SK-N-SH (cell line): ENCODE data around the gene MOCS2.

Source experiments
- CTCF ChIP-seq: fragments of 200-600 bp; sonication (generic); IDR thresholded peaks from 2 replicates; pipeline ENCODE4 v1.6.1; 2017; ENCODE audit warnings: antibody characterized with exemption, mild to moderate bottlenecking, moderate library complexity
- EP300 ChIP-seq, 2 experiments: IDR thresholded peaks; 2 replicates each; pipeline versions ENCODE4 v1.4.0 to v1.6.1; 2012; ENCODE audit warnings: borderline replicate concordance in 1 of 2, low read depth in 1 of 2, low read length in 1 of 2
- NFIC ChIP-seq: IDR thresholded peaks from 2 replicates; pipeline ENCODE4 v1.4.0; 2012; ENCODE audit warnings: borderline replicate concordance
- RAD21 ChIP-seq: IDR thresholded peaks from 2 replicates; pipeline ENCODE4 v1.6.1; 2012; ENCODE audit warnings: mild to moderate bottlenecking, low read length
- REST ChIP-seq: IDR thresholded peaks from 2 replicates; pipeline ENCODE4 v1.6.1; 2012; ENCODE audit warnings: mild to moderate bottlenecking, low read depth, low read length, moderate library complexity
- SMC3 ChIP-seq: IDR thresholded peaks from 2 replicates; pipeline ENCODE4 v1.6.1; 2012; ENCODE audit warnings: low read depth, low read length, improper control_type of control experiment
- TEAD4 ChIP-seq: IDR thresholded peaks from 2 replicates; pipeline ENCODE4 v1.4.0; 2012; ENCODE audit warnings: mild to moderate bottlenecking, borderline replicate concordance; ENCODE audit not compliant: insufficient read depth
- USF1 ChIP-seq: IDR thresholded peaks from 2 replicates; pipeline ENCODE4 v1.4.0; 2012; ENCODE audit warnings: low read depth, borderline replicate concordance
- USF2 ChIP-seq: fragments of 150-350 bp; IDR thresholded peaks from 2 replicates; pipeline ENCODE4 v1.6.1; 2017; ENCODE audit warnings: antibody characterized with exemption, low read length, low read depth, borderline replicate concordance

GRCh38 chr5:53076014-53076583 is 33.5 kb downstream of the MOCS2 start:
- TF ChIP-seq CTCF = no peak
- TF ChIP-seq RAD21 = no peak
- no peak for TF ChIP-seq SMC3
- no peak for TF ChIP-seq NFIC
- no peak for TF ChIP-seq USF2
- no peak for TF ChIP-seq EP300 (IDR thresholded peaks at IDR 0.05; ENCODE audit: borderline replicate concordance in 1 of 2, low read depth in 1 of 2, low read length in 1 of 2)
- no peak for TF ChIP-seq USF1
- TF ChIP-seq TEAD4 = no peak
- no peak for TF ChIP-seq REST
